NB4 (cell line): ENCODE measurements around the gene IFTAP.

ENCODE experiments used
- MYC ChIP-seq: IDR thresholded peaks from 2 replicates; pipeline ENCODE4 v1.6.1; 2011; ENCODE audit warnings: low read depth, low read length
- POLR2A ChIP-seq: IDR thresholded peaks from 2 replicates; pipeline ENCODE4 v1.6.1; 2011; ENCODE audit warnings: mild to moderate bottlenecking; ENCODE audit not compliant: insufficient read length; ENCODE audit errors: extremely low read depth
- TF ChIP-seq, protein P1 (sequence below): IDR thresholded peaks from one replicate; pipeline ENCODE4 v1.5.1; 2012; ENCODE audit warnings: low read depth, low read length
- TF ChIP-seq, protein P2 (sequence below): IDR thresholded peaks from 2 replicates; pipeline ENCODE4 v1.6.1; 2011; ENCODE audit warnings: low read depth, low read length

DNA sequence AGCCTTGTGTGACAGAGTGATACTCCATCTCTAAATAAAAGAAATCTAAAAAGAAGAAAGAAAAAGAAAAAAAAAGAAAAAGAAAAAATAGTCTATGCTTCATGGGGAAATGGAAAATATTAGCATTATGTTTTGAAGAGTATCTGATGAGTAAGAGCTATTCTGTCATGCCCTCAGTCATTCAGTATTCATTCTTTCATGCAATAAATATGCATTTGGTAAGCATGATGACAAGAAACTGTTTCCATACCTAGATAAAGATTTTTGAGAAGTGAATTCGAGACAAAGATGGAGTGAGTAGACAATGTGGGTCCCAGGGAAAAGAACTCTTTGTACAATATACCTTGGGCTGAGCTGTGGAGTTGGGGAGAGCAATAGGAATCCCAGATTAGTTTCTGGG is 6.2 kb upstream of the IFTAP start:
- TF ChIP-seq, protein P1, sequence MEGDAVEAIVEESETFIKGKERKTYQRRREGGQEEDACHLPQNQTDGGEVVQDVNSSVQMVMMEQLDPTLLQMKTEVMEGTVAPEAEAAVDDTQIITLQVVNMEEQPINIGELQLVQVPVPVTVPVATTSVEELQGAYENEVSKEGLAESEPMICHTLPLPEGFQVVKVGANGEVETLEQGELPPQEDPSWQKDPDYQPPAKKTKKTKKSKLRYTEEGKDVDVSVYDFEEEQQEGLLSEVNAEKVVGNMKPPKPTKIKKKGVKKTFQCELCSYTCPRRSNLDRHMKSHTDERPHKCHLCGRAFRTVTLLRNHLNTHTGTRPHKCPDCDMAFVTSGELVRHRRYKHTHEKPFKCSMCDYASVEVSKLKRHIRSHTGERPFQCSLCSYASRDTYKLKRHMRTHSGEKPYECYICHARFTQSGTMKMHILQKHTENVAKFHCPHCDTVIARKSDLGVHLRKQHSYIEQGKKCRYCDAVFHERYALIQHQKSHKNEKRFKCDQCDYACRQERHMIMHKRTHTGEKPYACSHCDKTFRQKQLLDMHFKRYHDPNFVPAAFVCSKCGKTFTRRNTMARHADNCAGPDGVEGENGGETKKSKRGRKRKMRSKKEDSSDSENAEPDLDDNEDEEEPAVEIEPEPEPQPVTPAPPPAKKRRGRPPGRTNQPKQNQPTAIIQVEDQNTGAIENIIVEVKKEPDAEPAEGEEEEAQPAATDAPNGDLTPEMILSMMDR = no peak
- TF ChIP-seq POLR2A (no peak), MYC (no peak)
- TF ChIP-seq, protein P2, sequence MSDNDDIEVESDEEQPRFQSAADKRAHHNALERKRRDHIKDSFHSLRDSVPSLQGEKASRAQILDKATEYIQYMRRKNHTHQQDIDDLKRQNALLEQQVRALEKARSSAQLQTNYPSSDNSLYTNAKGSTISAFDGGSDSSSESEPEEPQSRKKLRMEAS = no peak
